Choroid plexus epithelial cell (primary cell): ENCODE measurements around the gene ADARB2.

Source experiments
- DNase-seq: peaks from one replicate; pipeline ENCODE4 v3.0.0-alpha.2; 2010; ENCODE audit warnings: low read depth
- H3K4me3 ChIP-seq: 2 replicates; pipeline ENCODE4 v1.5.1; 2011; ENCODE audit warnings: low read depth, mild to moderate bottlenecking, control low read depth, low read length, moderate library complexity
- CTCF ChIP-seq: conservative IDR thresholded peaks from 2 replicates; pipeline ENCODE4 v1.5.1; 2011; ENCODE audit warnings: low read depth, mild to moderate bottlenecking, control low read depth, inconsistent platforms, low read length, moderate library complexity

Gene ADARB2

GRCh38 chr10:1137499-1138163 is 599.7 kb downstream of the ADARB2 start:
- no peak for TF ChIP-seq CTCF
- H3K4me3 ChIP-seq, result no peak overlapping the region
- DNase-seq, result no peak

GRCh38 chr10:1136268-1136667 is 601.1 kb downstream of the ADARB2 start:
- no peak for TF ChIP-seq CTCF

GRCh38 chr10:1134156-1134555 is 603.2 kb downstream of the ADARB2 start:
- no peak overlapping the region for H3K4me3 ChIP-seq
- DNase-seq, result no peak
- no peak for TF ChIP-seq CTCF

More at GRCh38 chr10:1136268-1136667, 601.1 kb downstream of the ADARB2 start:
- no peak for DNase-seq
- no peak overlapping the region for H3K4me3 ChIP-seq

GRCh38 chr10:1133495-1134045 is 603.8 kb downstream of the ADARB2 start:
- no peak overlapping the region for H3K4me3 ChIP-seq
- TF ChIP-seq CTCF, result no peak
- no peak for DNase-seq

GRCh38 chr10:1132584-1132983 is 604.7 kb downstream of the ADARB2 start:
- H3K4me3 ChIP-seq, result no peak overlapping the region
- no peak for DNase-seq
- TF ChIP-seq CTCF, result no peak

- no peak for TF ChIP-seq CTCF
- DNase-seq, result no peak
- no peak overlapping the region for H3K4me3 ChIP-seq
Observed at GRCh38 chr10:1130995-1131790, 606.1 kb downstream of the ADARB2 start.
